Measurements from ENCODE around the gene SHMT2.

Gene SHMT2

DNA sequence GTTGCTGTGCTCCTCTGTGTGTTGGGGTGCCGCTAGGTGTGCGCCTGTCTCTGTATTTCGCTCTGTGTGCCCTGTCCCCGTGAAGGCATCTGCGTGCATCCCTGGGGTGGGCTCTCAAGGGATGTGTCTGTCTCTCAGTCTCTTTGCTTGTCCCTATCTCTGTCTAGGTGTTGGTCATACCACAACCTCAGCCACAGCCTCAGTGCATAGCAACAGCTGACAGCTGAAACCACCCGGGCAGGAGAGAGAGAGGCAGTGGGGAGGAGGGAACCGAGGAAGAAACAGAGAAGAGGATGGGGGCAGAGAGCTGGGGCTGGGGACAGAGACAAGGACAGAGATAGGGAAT is 13.9 kb upstream of the SHMT2 start:
- TF ChIP-seq, protein P1, sequence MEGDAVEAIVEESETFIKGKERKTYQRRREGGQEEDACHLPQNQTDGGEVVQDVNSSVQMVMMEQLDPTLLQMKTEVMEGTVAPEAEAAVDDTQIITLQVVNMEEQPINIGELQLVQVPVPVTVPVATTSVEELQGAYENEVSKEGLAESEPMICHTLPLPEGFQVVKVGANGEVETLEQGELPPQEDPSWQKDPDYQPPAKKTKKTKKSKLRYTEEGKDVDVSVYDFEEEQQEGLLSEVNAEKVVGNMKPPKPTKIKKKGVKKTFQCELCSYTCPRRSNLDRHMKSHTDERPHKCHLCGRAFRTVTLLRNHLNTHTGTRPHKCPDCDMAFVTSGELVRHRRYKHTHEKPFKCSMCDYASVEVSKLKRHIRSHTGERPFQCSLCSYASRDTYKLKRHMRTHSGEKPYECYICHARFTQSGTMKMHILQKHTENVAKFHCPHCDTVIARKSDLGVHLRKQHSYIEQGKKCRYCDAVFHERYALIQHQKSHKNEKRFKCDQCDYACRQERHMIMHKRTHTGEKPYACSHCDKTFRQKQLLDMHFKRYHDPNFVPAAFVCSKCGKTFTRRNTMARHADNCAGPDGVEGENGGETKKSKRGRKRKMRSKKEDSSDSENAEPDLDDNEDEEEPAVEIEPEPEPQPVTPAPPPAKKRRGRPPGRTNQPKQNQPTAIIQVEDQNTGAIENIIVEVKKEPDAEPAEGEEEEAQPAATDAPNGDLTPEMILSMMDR (IDR thresholded peaks at IDR 0.05; ENCODE audit: borderline replicate concordance, control extremely low read depth, extremely low read depth, insufficient read depth, missing control alignments) = no peak
- in situ Hi-C loops (cut with MboI; ENCODE audit: low sequenced_read_pairs, unreplicated experiment) = no loop called here
- DNase-seq (ENCODE audit: low spot score) = peak; percentile 76

DNA sequence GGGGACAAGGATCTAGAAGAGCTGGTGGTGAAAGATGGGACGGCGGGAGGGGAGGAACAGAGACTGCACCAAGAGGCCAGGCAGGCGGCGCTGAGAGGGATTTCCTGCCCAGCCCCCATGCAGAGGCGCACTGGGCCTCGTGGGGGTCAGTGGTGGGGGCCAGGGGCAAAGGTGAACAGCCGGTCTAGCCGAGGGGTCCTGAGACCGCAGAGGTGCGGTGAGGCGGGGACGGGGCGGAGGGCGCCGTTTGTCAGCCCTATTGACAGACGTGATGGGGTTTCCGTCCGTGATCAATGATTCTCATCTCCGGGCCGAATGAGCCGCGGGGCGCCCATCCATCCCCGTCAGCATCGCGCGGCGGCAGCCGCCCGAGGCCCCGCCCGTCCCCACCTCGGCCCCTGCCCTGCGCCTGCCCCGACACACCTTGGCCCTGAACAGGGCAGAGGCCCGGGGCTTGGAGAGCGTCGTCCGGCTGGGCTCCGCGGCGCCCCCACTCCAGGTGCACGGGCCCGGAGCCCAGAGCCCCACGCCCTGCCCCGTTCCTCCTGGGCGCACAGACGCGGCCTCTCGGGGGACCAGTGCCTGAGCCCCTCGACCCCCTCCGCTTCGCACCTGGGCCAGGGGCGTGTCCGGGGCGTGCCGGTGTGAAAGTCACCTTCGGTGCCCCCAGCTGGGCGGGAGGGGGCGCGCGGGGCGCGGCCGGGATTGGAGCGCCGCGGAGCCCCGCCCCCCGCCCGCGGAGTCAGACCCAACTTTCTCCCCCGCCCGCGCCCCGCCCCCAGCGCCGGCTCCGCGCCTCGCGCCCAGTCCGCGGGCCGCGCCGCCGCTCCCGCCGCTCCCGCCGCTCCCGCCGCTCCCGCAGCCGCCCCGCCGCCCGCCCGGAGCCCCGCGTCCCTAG is 13.2 kb upstream of the SHMT2 start, which contains the start of gene NXPH4:
NXPH4 (plus strand) TSS at position 781 of the 898 bp plus-strand sequence. CDS start 176 bp downstream, outside the sequence.
- TF ChIP-seq, protein P1 (IDR thresholded peaks at IDR 0.05; ENCODE audit: borderline replicate concordance, control extremely low read depth, extremely low read depth, insufficient read depth, missing control alignments) = no peak
- peak; percentile 78 for DNase-seq (ENCODE audit: low spot score)
- in situ Hi-C loops (cut with MboI; ENCODE audit: low sequenced_read_pairs, unreplicated experiment) = no loop called here

DNA sequence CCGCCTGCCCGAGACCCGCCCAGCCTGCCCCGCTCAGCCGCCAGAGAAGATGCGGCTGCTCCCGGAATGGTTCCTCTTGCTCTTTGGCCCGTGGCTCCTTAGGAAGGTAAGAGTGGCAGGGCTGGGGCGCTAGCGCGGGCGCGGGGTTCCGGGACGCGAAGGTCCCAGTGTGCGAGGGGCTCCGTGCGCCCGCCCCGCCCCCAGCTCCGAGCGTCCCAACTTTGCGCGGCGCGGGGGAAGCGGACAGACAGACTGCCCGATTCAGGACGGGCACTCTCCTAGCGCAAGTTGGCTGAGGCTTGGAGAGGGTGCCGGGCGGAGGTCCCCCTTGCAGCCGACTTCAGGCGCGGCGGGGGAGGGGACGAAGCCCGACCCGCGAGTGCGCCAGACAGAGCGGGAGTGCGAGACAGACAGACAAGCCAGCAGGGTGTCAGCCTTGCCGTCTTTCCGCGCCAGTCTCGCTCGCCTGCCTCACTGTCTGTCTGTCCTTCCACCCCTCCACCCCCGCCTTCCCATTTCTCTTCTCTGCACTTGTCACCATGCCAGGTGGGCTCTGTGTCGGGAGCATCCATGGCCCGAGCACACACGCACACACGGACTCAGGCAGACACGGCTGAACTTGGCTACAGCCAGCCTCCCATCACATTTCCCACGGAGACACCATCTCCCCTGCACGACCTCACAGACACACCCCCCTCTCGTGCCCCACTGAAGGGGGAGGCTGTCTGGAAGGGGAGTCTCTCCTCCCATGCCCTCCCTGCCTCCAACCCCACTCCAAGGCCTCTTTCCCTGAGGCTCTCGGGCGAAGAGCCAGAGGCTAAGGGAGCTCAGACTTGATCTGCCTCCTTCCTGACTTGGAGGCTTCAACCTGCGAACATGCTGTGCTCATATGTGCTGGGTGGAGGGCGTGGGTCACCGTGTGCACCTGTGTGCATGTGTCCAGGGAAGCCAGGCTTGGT is 12.3 kb upstream of the SHMT2 start:
- in situ Hi-C loops (cut with MboI; ENCODE audit: low sequenced_read_pairs, unreplicated experiment) = no loop called here
- TF ChIP-seq, protein P1 (IDR thresholded peaks at IDR 0.05; ENCODE audit: borderline replicate concordance, control extremely low read depth, extremely low read depth, insufficient read depth, missing control alignments) = no peak
- no peak for DNase-seq (ENCODE audit: low spot score)

DNA sequence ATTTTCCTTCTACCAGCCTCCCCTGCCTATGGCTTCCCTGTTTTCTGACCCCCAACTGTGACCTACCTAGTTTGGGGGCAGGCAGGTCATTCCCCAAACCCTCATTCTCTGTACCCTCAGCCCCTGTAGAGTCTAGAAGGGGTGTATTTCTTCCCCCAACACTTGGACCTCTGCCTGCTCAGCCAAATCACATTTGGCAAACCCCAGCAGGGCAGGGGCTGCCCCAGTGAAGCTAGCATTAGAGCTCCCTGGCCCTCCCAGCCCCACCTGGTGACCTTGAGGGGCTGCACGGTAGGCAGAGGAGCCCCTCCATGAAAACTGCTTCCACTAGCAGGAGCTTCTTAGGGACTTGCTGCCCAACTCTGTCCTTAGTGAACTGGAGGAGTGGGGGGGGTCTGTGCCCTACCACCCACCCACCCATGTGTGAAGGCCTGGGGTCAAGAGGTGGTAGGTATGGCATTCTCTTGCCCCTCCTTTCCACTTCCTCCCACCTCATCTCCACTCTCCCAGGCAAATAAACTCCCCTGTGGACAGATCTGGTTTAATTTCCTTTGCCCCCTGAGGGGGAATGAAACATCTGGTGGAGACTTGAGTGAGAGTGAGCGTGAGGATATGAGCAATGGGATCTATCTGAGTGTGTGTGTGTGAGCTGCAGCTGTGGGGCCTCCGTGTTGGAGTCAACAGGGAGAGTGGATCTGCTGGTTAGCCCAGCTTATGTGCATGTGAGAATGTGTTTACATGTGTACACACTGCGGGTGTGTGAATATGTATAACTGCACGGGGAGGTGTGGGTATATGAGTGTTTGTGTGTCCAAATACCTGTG is 11.3 kb upstream of the SHMT2 start:
- TF ChIP-seq, protein P1 (IDR thresholded peaks at IDR 0.05; ENCODE audit: borderline replicate concordance, control extremely low read depth, extremely low read depth, insufficient read depth, missing control alignments) = no peak
- DNase-seq (ENCODE audit: low spot score) = no peak
- in situ Hi-C loops (cut with MboI; ENCODE audit: low sequenced_read_pairs, unreplicated experiment) = no loop called here

DNA sequence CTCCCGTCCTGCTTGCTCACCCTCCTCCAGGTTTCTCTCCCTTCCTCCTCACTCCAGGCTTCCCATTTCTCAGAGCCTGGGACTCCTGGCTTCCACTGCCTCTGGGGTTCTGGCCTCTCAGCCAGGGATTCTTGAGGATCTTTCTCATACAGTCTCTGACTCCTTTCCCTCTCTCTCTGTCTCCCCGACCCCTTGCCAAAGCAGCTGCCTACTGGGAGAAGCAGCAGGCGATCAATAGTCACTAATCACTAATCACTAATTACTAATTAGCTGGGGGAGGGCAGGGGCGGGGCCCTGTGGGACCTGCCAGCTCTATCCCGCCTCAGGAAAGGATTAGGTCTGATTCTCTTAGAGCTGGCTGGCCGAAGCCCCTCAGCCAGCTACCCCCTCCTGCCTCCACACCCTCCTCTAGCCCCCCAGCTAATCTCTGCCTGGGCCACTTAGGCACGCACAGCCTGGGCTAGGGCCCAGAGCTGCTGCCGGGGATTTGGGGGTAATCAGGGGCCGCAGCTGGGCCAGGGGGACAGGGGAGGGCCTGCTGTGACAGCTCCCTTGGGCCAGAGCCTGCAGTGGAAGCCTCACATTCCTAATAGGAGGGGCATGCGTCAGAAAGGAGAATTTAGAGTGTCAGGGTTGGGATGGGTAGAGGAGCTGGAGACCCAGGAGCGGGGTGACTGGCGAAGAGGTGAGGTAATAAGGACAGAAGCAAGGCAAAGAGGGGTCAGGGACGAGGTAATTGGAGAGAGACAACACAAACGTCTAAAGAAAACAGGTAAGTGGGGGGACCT is 10.1 kb upstream of the SHMT2 start:
- DNase-seq (ENCODE audit: low spot score) = no peak
- in situ Hi-C loops (cut with MboI; ENCODE audit: low sequenced_read_pairs, unreplicated experiment) = no loop called here
- TF ChIP-seq, protein P1 (IDR thresholded peaks at IDR 0.05; ENCODE audit: borderline replicate concordance, control extremely low read depth, extremely low read depth, insufficient read depth, missing control alignments) = no peak

All from GM13976 (cell line).